WTC11 (cell line): ENCODE measurements around the gene ABCB6. TPM values are rescaled to one million over a fixed set of nuclear protein-coding genes. Genes with fewer than 3 reads are reported as not detected.

Source experiments
- ATAC-seq: fragments of 200-7000 bp; cut with Tn5 transposase; 2 replicates; pipeline ENCODE4 v1.10.0; 2021; ENCODE audit warnings: mild to moderate bottlenecking, moderate library complexity
- CTCF ChIA-PET: fragments of 300-600 bp; sonication (Branson Sonifier 250); formaldehyde crosslinking; loops from one replicate; lab custom pipeline; 2021; ENCODE audit warnings: antibody characterized with exemption; lab: Charles Lee
- POLR2A ChIA-PET: fragments of 350-600 bp; sonication (Branson Sonifier 250); formaldehyde crosslinking; loops from one replicate; lab custom pipeline; 2021; ENCODE audit warnings: antibody characterized with exemption; lab: Charles Lee
- DNase-seq: peaks from one replicate; pipeline ENCODE4 v3.0.0; 2021; ENCODE audit warnings: low spot score
- H3K27ac Mint-ChIP-seq: 2 replicates; pipeline ENCODE4 v1.8.0; 2021; ENCODE audit warnings: mixed read lengths
- H3K27me3 Mint-ChIP-seq: 2 replicates; pipeline ENCODE4 v1.8.0; 2021; ENCODE audit warnings: low read depth, mild to moderate bottlenecking, moderate library complexity, mixed read lengths
- H3K36me3 Mint-ChIP-seq: 2 replicates; pipeline ENCODE4 v1.8.0; 2021; ENCODE audit warnings: mixed read lengths
- H3K4me1 Mint-ChIP-seq: 2 replicates; pipeline ENCODE4 v1.8.0; 2022; ENCODE audit warnings: mixed read lengths
- H3K4me3 Mint-ChIP-seq: 2 replicates; pipeline ENCODE4 v1.8.0; 2021; ENCODE audit warnings: mild to moderate bottlenecking, moderate library complexity, mixed read lengths
- H3K9me3 Mint-ChIP-seq: 2 replicates; pipeline ENCODE4 v1.8.0; 2021; ENCODE audit warnings: mixed read lengths
- ATF3 ChIP-seq: sonication (generic); formaldehyde crosslinking; conservative IDR thresholded peaks from 2 replicates; pipeline ENCODE4 v1.8.1; 2022; ENCODE audit warnings: mild to moderate bottlenecking, missing genetic modification reagents
- CBFB ChIP-seq: sonication (generic); formaldehyde crosslinking; IDR thresholded peaks from 2 replicates; pipeline ENCODE4 v1.8.1; 2022; ENCODE audit warnings: mild to moderate bottlenecking, low read depth, missing genetic modification reagents
- CREB1 ChIP-seq: sonication (generic); formaldehyde crosslinking; IDR thresholded peaks from 2 replicates; pipeline ENCODE4 v1.8.0; 2023; ENCODE audit warnings: mild to moderate bottlenecking, missing genetic modification reagents
- ESRRA ChIP-seq: sonication (generic); formaldehyde crosslinking; IDR thresholded peaks from 2 replicates; pipeline ENCODE4 v1.8.1; 2022; ENCODE audit warnings: mild to moderate bottlenecking, missing genetic modification reagents, borderline replicate concordance
- ETV6 ChIP-seq: sonication (generic); formaldehyde crosslinking; IDR thresholded peaks from 2 replicates; pipeline ENCODE4 v1.8.1; 2022; ENCODE audit warnings: mild to moderate bottlenecking, missing genetic modification reagents
- FOXJ3 ChIP-seq: sonication (generic); formaldehyde crosslinking; IDR thresholded peaks from 2 replicates; pipeline ENCODE4 v1.9.0; 2021; ENCODE audit warnings: missing genetic modification reagents, mild to moderate bottlenecking, borderline replicate concordance
- FOXK1 ChIP-seq: sonication (generic); formaldehyde crosslinking; IDR thresholded peaks from 2 replicates; pipeline ENCODE4 v1.8.0; 2022; ENCODE audit warnings: mild to moderate bottlenecking, moderate library complexity, missing genetic modification reagents
- GABPB1 ChIP-seq: sonication (generic); formaldehyde crosslinking; IDR thresholded peaks from 2 replicates; pipeline ENCODE4 v1.8.1; 2023; ENCODE audit warnings: mild to moderate bottlenecking, missing genetic modification reagents
- GTF2I ChIP-seq: fragments of 250-450 bp; sonication (Bioruptor Pico); conservative IDR thresholded peaks from 2 replicates; pipeline ENCODE4 v1.4.0; 2021; ENCODE audit warnings: mild to moderate bottlenecking
- HMGA2 ChIP-seq: fragments of 250-450 bp; sonication (Bioruptor Pico); IDR thresholded peaks from 2 replicates; pipeline ENCODE4 v1.4.0; 2021; ENCODE audit warnings: mild to moderate bottlenecking, moderate library complexity
- JAZF1 ChIP-seq: fragments of 250-450 bp; sonication (Bioruptor Pico); IDR thresholded peaks from 2 replicates; pipeline ENCODE4 v1.9.0; 2021; ENCODE audit warnings: moderate library complexity, mild to moderate bottlenecking, inconsistent platforms
- JUN ChIP-seq: sonication (generic); formaldehyde crosslinking; IDR thresholded peaks from 2 replicates; pipeline ENCODE4 v1.8.0; 2023; ENCODE audit warnings: mild to moderate bottlenecking, missing genetic modification reagents
- KAT7 ChIP-seq: sonication (generic); formaldehyde crosslinking; IDR thresholded peaks from 2 replicates; pipeline ENCODE4 v1.8.1; 2023; ENCODE audit warnings: missing genetic modification reagents, mild to moderate bottlenecking, borderline replicate concordance
- MAX ChIP-seq: sonication (generic); formaldehyde crosslinking; IDR thresholded peaks from 2 replicates; pipeline ENCODE4 v1.8.0; 2022; ENCODE audit warnings: mild to moderate bottlenecking, missing genetic modification reagents
- MYBL2 ChIP-seq: sonication (generic); formaldehyde crosslinking; IDR thresholded peaks from 2 replicates; pipeline ENCODE4 v1.8.1; 2023; ENCODE audit warnings: mild to moderate bottlenecking, moderate library complexity, missing genetic modification reagents
- NFATC4 ChIP-seq: fragments of 250-450 bp; sonication (Bioruptor Pico); IDR thresholded peaks from 2 replicates; pipeline ENCODE4 v1.9.0; 2021; ENCODE audit warnings: mild to moderate bottlenecking
- NFE2L1 ChIP-seq: sonication (generic); formaldehyde crosslinking; IDR thresholded peaks from 2 replicates; pipeline ENCODE4 v1.8.1; 2023; ENCODE audit warnings: missing genetic modification reagents
- PRDM15 ChIP-seq: sonication (generic); formaldehyde crosslinking; IDR thresholded peaks from 2 replicates; pipeline ENCODE4 v1.8.0; 2022; ENCODE audit warnings: missing genetic modification reagents
- RELA ChIP-seq: sonication (generic); formaldehyde crosslinking; IDR thresholded peaks from 2 replicates; pipeline ENCODE4 v1.8.1; 2022; ENCODE audit warnings: missing genetic modification reagents, mild to moderate bottlenecking, borderline replicate concordance
- SMAD3 ChIP-seq: sonication (generic); formaldehyde crosslinking; IDR thresholded peaks from 2 replicates; pipeline ENCODE4 v1.8.0; 2022; ENCODE audit warnings: missing genetic modification reagents, mild to moderate bottlenecking, borderline replicate concordance
- SP1 ChIP-seq: sonication (generic); formaldehyde crosslinking; conservative IDR thresholded peaks from 2 replicates; pipeline ENCODE4 v1.8.1; 2022; ENCODE audit warnings: missing genetic modification reagents
- TEAD1 ChIP-seq: sonication (generic); formaldehyde crosslinking; IDR thresholded peaks from 2 replicates; pipeline ENCODE4 v1.8.0; 2022; ENCODE audit warnings: mild to moderate bottlenecking, missing genetic modification reagents
- TP53 ChIP-seq: sonication (generic); formaldehyde crosslinking; IDR thresholded peaks from 2 replicates; pipeline ENCODE4 v1.8.1; 2023; ENCODE audit warnings: mild to moderate bottlenecking, missing genetic modification reagents
- USF2 ChIP-seq: sonication (generic); formaldehyde crosslinking; IDR thresholded peaks from 2 replicates; pipeline ENCODE4 v1.8.1; 2023; ENCODE audit warnings: mild to moderate bottlenecking, missing genetic modification reagents, moderate library complexity
- ZNF317 ChIP-seq: sonication (generic); formaldehyde crosslinking; IDR thresholded peaks from 2 replicates; pipeline ENCODE4 v1.8.1; 2023; ENCODE audit warnings: low read depth, mild to moderate bottlenecking, moderate library complexity, missing genetic modification reagents, borderline replicate concordance
- ZNF396 ChIP-seq: fragments of 250-450 bp; sonication (Bioruptor Pico); IDR thresholded peaks from 2 replicates; pipeline ENCODE4 v1.8.0; 2021; ENCODE audit warnings: mild to moderate bottlenecking, moderate library complexity, borderline replicate concordance
- ZNF423 ChIP-seq: fragments of 250-450 bp; sonication (Bioruptor Pico); IDR thresholded peaks from 2 replicates; pipeline ENCODE4 v2.1.2; 2022; ENCODE audit warnings: mild to moderate bottlenecking, moderate library complexity
- ZNF425 ChIP-seq: fragments of 250-450 bp; sonication (Bioruptor Pico); conservative IDR thresholded peaks from 2 replicates; pipeline ENCODE4 v1.9.0; 2021; ENCODE audit warnings: mild to moderate bottlenecking
- ZNF512 ChIP-seq: sonication (generic); formaldehyde crosslinking; IDR thresholded peaks from 2 replicates; pipeline ENCODE4 v1.8.1; 2022; ENCODE audit warnings: missing genetic modification reagents, borderline replicate concordance
- ZNF671 ChIP-seq: fragments of 250-450 bp; sonication (Bioruptor Pico); IDR thresholded peaks from 2 replicates; pipeline ENCODE4 v1.8.0; 2021; ENCODE audit warnings: mild to moderate bottlenecking
- total RNA-seq: library from RNA; stranded (reverse); gene quantifications from 3 replicates; pipeline ENCODE4 v1.2.3, GENCODE V29; 2021

The ABCB6 gene
- total RNA-seq, 1 experiment from 2014 or later, result 44.8 TPM

- POLR2A ChIA-PET, result interaction anchor here (0.9 to 1.8 kb wide), 9 partner anchors 9 to 142 kb away, joined by 3 to 14 read pairs (median 6); partner anchors contain the start of genes ABCB6, ANKZF1, ATG9A and DNAJB2
- ATAC-seq (peak; percentile 84), DNase-seq (peak; percentile 96)
- peak within 1 kb of the TSS; percentile 96 for H3K27ac Mint-ChIP-seq
- H3K36me3 Mint-ChIP-seq, result peaks cover 8% of the 10 kb centered on the region; the same call in 1 of the 2 replicates
- no peaks in the 10 kb centered on the region for H3K27me3 Mint-ChIP-seq
- peak within 1 kb of the TSS; percentile 93 for H3K4me3 Mint-ChIP-seq
- no peaks in the 10 kb centered on the region for H3K9me3 Mint-ChIP-seq
- peaks cover 22% of the 10 kb centered on the region for H3K4me1 Mint-ChIP-seq
- CTCF ChIA-PET, result interaction anchor here (0.6 to 1.7 kb wide), 16 partner anchors 9 to 285 kb away, joined by 3 to 20 read pairs (median 4); partner anchors contain the start of genes CNPPD1, DNAJB2 and ZFAND2B
- TF ChIP-seq RELA (CRISPR knock-in tag), result no peak
- peak; percentile 92; the same call in 1 of the 2 replicates for TF ChIP-seq MYBL2 (CRISPR knock-in tag)
- no peak for TF ChIP-seq JAZF1 (CRISPR knock-in tag)
- TF ChIP-seq NFATC4 (CRISPR knock-in tag), result no peak
- no peak for TF ChIP-seq SMAD3
- TF ChIP-seq JUN (CRISPR knock-in tag), result no peak
- no peak for TF ChIP-seq ZNF396
- TF ChIP-seq TEAD1 (CRISPR knock-in tag), result peak; percentile 81; the same call in 1 of the 2 replicates
- TF ChIP-seq ZNF423 (CRISPR knock-in tag), result no peak
- TF ChIP-seq USF2 (CRISPR knock-in tag), result peak; percentile 16; the same call in 1 of the 2 replicates
- no peak for TF ChIP-seq KAT7 (CRISPR knock-in tag)
- peak; percentile 92 for TF ChIP-seq GABPB1 (CRISPR knock-in tag)
- TF ChIP-seq ETV6 (CRISPR knock-in tag), result no peak; the same call in 1 of the 2 replicates
- TF ChIP-seq TP53 (CRISPR knock-in tag), result peak; percentile 91
- no peak for TF ChIP-seq FOXJ3 (CRISPR knock-in tag)
- no peak for TF ChIP-seq ZNF512 (CRISPR knock-in tag)
- no peak for TF ChIP-seq HMGA2 (CRISPR knock-in tag)
- TF ChIP-seq ATF3 (CRISPR knock-in tag), result no peak
- TF ChIP-seq PRDM15 (CRISPR knock-in tag), result no peak
- TF ChIP-seq NFE2L1 (CRISPR knock-in tag), result no peak
- TF ChIP-seq ZNF425, result no peak
- no peak for TF ChIP-seq ZNF671
- TF ChIP-seq SP1 (CRISPR knock-in tag), result peak; percentile 72; the same call in 1 of the 2 replicates
- TF ChIP-seq MAX, result peak; percentile 72
- TF ChIP-seq CBFB (CRISPR knock-in tag), result peak; percentile 80; the same call in 1 of the 2 replicates
- no peak for TF ChIP-seq GTF2I (CRISPR knock-in tag)
- TF ChIP-seq ZNF317 (CRISPR knock-in tag), result 0 out of 2 replicates have a peak, but pooled peaks have one; percentile 28
- TF ChIP-seq FOXK1, result peak; percentile 84
- TF ChIP-seq ESRRA, result 0 out of 2 replicates have a peak, but pooled peaks have one; percentile 53
- TF ChIP-seq CREB1, result no peak; the same call in 1 of the 2 replicates
Observed at GRCh38 chr2:219245148-219245898, 26.6 kb upstream of the ABCB6 start, which contains the start of the genes GLB1L and STK16. TSS of gene GLB1L (minus strand) at chr2:219245444. CDS start at chr2:219243573, 1,871 bp downstream. TSS of gene STK16 (plus strand) at chr2:219245479. CDS start at chr2:219246000, 521 bp downstream.
